HEK293T (cell line): Measurements from ENCODE around the gene GAK.

ENCODE experiments used
- ARNT ChIP-seq: fragments of 450-650 bp; IDR thresholded peaks from 2 replicates; pipeline ENCODE4 v1.6.1; 2017; ENCODE audit warnings: mild to moderate bottlenecking
- CTBP1 ChIP-seq: fragments of 450-650 bp; IDR thresholded peaks from 2 replicates; pipeline ENCODE4 v1.6.1; 2016; ENCODE audit warnings: borderline replicate concordance
- FOXM1 ChIP-seq: fragments of 450-650 bp; IDR thresholded peaks from 2 replicates; pipeline ENCODE4 v1.6.1; 2017; ENCODE audit warnings: mild to moderate bottlenecking, borderline replicate concordance
- HDGF ChIP-seq: fragments of 450-650 bp; IDR thresholded peaks from 2 replicates; pipeline ENCODE4 v1.6.1; 2017; ENCODE audit warnings: antibody characterized with exemption, borderline replicate concordance
- SP1 ChIP-seq: fragments of 450-650 bp; IDR thresholded peaks from 2 replicates; pipeline ENCODE4 v1.6.1; 2017
- SUZ12 ChIP-seq: fragments of 450-650 bp; IDR thresholded peaks from 2 replicates; pipeline ENCODE4 v1.6.1; 2016; ENCODE audit warnings: mild to moderate bottlenecking

GRCh38 chr4:837772-838171 lies 94.3 kb downstream of the GAK start:
- TF ChIP-seq CTBP1, result no peak
- no peak for TF ChIP-seq HDGF
- TF ChIP-seq ARNT, result no peak
- no peak for TF ChIP-seq SP1
- TF ChIP-seq SUZ12, result no peak
- no peak for TF ChIP-seq FOXM1
